C1 segment of cervical spinal cord (tissue), 14 donors: ENCODE results near the gene MAP1A.

Experiments
- DNase-seq, 14 donors: peaks; one replicate each; lab custom pipeline; 2025; lab: John Stamatoyannopoulos, UW

Gene MAP1A

DNA sequence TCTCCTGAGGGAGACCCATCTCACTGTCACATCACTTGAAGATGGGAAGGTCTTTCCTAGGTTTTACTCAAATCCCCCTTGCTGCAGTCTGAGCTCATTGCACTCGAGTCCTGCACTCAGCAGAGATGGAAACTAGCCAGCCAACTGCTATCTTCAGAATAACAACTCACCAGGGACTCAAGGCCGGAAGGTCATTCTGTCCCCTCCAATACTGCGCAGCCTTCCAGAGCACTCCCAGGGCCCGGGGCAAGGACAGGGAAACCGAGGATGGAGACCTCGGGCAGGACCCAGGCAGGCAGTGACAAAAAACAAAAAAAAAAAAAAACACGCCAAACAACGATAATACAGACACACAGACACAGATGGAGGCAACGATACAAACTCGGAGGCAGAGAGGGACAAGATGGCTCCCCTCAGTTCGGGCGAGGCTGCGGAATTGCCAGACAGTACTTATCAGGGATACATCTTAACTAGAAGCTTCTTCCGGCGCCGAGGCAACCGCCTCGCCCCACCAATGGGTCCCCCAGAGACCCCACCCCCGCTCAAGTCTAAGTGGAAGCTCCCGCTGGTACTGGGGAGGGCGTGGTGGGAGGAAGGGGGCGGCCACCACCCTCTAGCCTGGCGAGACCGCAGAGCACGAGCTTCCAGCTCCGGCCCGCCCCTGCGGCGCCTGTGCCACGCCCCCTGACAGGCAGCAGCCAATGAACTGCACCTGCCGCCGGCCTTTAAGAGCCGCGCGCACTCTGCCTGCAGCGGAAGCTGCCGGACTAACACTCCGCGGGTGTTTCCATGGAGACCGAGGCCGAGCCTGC lies 7.0 kb upstream of the MAP1A start:
- DNase-seq, result peak; percentile 70 to 99 (median 94)

DNA sequence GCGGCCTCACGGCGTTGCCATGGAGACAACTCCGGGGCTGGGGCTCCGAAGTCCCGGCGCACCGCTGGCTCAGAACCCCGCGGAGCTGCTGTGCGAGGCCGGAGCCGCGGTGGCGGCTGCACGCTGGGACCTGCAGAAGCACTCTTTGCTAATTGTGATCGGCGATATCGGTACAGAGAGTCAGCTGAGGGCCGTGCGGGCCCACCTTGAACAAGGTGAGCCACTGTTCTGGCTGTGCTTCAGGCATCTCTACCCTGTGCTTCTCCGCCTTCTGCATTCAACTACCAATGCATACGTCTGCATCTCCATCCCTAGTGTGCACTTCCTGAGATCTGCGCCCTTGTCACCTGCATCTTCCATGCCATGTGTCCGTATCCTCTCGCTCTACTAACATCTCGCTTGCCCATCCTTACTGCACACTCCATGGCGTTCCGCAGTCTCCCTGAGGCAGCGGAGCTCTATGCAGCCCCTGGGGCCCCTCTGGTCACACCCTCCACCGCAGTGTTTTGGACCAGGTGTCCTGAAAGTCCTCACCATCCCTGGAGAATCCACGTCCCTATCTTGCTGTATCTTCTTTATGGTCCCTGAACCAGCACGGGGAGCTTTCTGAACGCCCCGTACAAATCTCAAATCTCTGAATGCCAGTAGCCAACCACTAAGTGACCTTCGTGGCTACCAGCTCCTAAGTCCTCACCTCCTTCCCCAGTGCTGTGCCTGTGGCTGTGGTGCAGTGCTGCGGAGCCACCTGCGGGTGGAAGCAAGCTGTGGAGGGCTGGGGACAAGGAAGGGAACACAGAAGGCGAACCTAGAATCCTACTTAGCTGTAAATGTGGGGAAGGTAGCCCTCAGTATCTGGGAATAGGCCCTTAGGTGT lies 6.2 kb upstream of the MAP1A start:
- peak in 4 of 14 donors; percentile 26 to 59 (median 48) for DNase-seq

DNA sequence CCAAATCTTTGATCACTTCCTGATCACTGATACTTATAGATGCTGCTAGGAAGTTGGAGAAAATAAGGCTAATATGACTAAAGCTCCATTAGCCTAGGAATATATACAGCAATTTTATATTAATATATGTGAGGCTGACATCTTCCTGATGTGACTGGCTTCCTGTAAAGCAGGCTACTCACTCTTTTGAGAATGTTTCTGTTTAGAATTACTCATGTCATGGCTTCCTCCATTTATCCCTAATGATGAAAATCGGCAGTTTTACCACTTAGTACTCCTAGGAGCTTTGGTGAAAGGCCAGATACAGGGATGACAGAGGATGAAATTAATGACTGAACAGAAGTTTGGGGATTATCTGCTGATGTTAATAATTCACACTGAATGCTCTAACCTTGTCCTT lies 3.9 kb upstream of the MAP1A start:
- no peak for DNase-seq

DNA sequence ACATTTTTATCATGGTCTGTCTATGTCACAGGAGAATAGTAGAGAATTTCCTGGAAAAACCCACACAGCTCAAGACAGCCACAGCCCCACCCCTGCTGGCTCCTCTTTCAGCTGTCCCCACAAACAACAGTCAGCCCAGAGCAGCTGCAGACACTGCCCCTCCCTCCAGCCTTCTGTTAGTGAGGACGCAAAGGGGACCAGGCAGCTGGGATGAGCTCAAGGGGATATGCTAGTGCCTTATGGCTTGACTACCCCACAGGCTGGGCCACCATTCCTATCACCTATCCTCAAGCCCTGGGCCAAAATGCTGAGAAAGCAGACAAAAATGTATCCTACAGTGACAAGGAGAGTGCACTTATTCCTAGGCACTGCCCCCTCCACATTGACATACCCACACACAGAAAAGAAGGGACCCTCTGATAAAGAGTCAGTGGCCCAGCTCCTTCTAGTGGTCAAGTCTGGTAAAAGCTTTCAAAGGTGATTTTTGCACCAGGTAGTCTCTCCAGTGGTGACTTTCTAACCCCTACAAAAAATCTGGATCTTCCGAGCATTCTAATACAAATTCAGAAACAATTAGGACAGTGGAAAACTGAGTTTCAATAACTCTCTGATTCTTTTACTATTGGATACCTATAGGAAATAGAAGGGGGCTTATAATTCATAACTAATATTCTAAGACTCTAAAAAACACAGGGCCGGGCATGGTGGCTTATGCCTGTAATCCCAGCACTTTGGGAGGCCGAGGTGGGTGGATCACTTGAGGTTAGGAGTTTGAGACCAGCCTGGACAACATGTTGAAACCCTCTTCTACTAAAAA lies 3.0 kb upstream of the MAP1A start:
- DNase-seq, result peak in 11 of 14 donors; percentile 23 to 77 (median 61)

DNA sequence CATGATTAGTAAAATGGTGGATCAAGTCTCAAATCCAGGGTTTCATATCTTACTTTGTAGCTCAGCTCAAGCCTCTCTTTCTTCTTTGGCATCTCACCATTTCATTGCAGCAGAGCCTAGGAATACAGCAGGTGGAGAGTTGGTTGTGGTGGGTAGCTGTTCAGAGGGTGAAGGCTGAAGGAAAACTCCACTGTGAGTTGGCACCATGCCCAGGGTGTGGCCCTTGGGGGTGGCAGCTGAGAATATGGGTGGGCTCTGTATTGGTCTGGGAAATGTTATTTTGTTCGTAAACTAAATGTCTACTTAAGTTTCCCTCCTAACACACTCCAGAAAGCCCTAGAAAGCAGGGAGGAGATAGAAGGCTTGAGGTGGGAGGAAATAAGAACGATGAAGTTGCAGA lies 1.7 kb upstream of the MAP1A start:
- DNase-seq, result no peak

DNA sequence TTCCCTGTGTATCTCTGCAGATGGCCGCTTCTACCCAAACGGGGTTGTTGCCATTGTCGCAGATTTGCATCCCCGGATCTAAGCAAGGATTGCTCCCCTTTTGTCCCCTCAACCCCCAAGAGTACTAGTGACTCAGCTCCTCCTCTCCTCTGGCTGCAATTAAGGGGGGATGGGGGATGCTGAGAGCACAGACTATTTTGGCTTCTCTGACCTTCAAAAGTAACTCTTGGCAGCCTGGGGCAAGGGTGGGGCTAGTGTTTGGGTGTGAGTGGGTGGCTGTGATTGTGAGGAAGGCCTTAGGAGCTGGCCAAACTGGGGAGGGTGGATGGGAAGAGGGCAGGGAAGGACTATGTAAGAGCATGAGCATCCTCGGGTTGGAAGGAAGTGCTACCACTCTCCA lies 1.2 kb upstream of the MAP1A start:
- peak in 6 of 14 donors; percentile 23 to 59 (median 26) for DNase-seq

DNA sequence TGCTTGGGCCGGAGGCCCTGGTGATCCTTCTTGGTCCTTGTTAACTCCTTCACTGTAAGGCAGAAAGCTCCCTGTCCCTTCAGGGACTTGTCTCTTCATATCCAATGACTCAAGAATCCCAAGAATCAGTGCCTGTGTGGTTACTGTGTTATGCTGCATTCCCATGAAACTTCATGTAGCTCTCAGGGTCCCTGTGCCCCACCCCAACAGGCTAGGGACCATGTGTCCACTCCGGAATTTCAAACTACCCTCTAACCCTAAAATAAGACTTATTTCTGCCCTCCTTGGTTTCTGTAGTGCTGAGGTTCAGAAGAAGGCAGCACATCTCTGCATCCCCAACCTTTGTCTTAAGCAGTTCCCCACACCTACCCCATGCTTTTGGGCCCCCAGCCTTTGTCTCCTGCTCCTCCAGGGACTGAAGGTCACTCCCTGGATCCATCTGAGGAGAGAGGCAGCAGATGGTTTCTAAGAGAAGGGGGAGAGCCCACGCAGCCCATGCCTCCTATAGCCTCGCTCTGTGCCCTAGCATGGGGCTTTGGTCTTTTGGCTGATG lies 531 bp upstream of the MAP1A start:
- peak in 3 of 14 donors; percentile 63 to 70 (median 70) for DNase-seq

DNA sequence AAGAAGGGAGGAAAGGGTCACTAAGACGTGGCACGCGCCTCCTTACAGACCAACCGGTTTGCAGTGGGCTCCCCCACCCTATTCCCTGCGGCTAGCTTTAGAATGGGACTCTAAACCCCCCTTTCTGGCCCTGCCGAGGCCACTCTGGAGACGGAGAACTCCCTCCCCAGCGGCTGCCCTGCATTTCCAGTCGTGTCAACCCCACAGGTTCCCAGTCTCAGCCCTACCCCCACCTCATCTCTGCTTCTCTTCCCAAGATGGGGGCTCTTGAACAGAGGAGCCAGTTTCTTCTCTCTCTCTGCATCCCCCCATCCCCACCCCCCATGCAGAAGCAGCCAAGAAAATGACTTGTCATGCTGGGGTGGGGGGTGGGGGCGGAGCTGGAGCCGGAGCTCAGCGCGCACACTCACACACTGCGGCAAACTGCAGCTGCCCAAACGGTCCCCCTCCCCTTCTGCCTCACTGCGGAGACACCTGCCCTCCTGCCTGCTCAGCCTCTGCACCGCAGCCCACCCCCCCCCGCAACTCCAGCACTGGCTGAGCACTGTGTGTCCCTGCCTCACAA lies 871 bp downstream of the MAP1A start:
- peak in 12 of 14 donors; percentile 63 to 90 (median 78) for DNase-seq

DNA sequence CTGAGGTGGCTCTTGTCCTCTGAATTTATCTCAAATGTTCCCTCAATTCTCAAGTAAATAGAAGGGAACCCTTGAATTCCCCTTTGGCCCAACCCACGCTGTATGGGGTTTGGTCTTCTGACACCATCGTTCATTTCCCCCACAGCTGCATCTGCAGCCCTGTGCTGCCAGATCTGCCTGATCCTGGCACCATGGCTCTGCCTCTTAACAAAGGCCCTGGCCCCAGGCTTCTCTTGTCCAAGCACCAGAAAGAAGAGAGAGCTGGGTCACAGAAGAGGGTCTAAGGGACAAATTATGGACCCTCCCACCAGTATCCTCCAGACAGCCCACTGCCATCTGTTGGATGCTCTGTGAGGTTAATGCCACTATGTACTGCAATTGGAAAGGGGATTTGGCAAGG lies 1.8 kb downstream of the MAP1A start:
- DNase-seq, result peak in 8 of 14 donors; percentile 17 to 73 (median 46)

DNA sequence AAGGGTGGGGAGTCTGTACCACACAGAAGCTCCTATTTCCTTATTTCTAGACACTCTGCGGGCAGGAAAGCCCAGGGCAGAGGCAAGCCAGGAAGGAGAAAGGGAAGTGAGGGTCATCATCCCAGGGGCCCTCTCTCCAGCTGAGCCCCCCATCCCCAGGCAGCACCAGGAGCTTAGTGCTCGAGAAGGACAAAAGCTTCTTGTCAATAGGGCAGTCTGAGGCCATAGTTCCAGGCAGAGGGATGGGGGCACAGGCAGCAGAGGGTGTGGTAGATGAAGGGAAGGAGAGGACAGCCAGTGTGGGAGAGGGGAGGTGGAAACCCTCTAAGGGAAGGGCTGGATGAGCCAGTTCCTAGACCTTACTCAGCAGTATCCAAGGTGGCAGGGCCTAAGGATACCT lies 2.7 kb downstream of the MAP1A start:
- peak in 1 of 14 donors; percentile 30 for DNase-seq

DNA sequence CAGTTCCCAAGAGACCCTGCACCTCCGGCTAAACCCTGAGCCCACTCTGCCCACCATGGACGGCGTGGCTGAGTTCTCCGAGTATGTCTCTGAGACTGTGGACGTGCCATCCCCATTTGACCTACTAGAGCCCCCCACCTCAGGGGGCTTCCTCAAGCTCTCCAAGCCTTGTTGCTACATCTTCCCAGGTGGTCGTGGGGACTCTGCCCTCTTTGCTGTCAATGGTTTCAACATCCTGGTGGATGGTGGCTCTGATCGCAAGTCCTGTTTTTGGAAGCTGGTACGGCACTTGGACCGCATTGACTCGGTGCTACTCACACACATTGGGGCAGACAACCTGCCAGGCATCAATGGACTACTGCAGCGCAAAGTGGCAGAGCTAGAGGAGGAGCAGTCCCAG lies 4.0 kb downstream of the MAP1A start:
- no peak for DNase-seq

DNA sequence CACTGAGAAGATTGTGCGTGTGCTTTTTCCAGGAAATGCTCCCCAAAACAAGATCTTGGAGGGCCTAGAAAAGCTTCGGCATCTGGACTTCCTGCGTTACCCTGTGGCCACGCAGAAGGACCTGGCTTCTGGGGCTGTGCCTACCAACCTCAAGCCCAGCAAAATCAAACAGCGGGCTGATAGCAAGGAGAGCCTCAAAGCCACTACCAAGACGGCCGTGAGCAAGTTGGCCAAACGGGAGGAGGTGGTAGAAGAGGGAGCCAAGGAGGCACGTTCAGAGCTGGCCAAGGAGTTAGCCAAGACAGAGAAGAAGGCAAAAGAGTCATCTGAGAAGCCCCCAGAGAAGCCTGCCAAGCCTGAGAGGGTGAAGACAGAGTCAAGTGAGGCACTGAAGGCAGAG lies 4.8 kb downstream of the MAP1A start:
- DNase-seq, result no peak

DNA sequence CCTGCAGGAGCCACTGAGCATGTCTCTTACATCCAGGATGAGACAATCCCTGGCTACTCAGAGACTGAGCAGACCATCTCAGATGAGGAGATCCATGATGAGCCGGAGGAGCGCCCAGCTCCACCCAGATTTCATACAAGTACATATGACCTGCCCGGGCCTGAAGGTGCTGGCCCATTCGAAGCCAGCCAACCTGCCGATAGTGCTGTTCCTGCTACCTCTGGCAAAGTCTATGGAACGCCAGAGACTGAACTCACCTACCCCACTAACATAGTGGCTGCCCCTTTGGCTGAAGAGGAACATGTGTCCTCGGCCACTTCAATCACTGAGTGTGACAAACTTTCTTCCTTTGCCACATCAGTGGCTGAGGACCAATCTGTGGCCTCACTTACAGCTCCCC lies 6.2 kb downstream of the MAP1A start:
- DNase-seq, result no peak

DNA sequence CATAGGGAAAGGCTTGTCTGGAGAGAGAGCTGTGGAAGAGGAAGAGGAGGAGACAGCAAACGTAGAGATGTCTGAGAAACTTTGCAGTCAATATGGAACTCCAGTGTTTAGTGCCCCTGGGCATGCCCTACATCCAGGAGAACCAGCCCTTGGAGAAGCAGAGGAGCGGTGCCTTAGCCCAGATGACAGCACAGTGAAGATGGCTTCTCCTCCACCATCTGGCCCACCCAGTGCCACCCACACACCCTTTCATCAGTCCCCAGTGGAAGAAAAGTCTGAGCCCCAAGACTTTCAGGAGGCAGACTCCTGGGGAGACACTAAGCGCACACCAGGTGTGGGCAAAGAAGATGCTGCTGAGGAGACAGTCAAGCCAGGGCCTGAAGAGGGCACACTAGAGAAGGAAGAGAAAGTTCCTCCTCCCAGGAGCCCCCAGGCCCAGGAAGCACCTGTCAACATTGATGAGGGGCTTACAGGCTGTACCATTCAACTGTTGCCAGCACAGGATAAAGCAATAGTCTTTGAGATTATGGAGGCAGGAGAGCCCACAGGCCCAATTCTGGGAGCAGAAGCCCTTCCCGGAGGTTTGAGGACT lies 6.9 kb downstream of the MAP1A start:
- no peak for DNase-seq

DNA sequence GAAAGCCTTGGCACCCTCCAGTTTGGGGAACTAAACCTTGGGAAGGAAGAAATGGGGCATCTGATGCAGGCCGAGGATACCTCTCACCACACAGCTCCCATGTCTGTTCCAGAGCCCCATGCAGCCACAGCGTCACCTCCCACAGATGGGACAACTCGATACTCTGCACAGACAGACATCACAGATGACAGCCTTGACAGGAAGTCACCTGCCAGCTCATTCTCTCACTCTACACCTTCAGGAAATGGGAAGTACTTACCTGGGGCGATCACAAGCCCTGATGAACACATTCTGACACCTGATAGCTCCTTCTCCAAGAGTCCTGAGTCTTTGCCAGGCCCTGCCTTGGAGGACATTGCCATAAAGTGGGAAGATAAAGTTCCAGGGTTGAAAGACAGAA lies 7.7 kb downstream of the MAP1A start:
- no peak for DNase-seq

DNA sequence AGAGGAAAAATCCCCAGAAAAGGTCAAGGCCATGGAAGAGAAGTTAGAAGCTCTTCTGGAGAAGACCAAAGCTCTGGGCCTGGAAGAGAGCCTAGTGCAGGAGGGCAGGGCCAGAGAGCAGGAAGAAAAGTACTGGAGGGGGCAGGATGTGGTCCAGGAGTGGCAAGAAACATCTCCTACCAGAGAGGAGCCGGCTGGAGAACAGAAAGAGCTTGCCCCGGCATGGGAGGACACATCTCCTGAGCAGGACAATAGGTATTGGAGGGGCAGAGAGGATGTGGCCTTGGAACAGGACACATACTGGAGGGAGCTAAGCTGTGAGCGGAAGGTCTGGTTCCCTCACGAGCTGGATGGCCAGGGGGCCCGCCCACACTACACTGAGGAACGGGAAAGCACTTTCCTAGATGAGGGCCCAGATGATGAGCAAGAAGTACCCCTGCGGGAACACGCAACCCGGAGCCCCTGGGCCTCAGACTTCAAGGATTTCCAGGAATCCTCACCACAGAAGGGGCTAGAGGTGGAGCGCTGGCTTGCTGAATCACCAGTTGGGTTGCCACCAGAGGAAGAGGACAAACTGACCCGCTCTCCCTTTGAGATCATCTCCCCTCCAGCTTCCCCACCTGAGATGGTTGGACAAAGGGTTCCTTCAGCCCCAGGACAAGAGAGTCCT lies 9.0 kb downstream of the MAP1A start:
- DNase-seq, result peak in 1 of 14 donors; percentile 7

DNA sequence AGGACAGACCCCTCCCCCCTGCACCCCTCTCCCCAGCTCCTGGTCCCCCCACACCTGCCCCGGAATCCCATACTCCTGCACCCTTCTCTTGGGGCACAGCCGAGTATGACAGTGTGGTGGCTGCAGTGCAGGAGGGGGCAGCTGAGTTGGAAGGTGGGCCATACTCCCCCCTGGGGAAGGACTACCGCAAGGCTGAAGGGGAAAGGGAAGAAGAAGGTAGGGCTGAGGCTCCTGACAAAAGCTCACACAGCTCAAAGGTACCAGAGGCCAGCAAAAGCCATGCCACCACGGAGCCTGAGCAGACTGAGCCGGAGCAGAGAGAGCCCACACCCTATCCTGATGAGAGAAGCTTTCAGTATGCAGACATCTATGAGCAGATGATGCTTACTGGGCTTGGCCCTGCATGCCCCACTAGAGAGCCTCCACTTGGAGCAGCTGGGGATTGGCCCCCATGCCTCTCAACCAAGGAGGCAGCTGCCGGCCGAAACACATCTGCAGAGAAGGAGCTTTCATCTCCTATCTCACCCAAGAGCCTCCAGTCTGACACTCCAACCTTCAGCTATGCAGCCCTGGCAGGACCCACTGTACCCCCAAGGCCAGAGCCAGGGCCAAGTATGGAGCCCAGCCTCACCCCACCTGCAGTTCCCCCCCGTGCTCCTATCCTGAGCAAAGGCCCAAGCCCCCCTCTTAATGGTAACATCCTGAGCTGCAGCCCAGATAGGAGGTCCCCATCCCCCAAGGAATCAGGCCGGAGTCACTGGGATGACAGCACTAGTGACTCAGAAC lies 9.8 kb downstream of the MAP1A start:
- no peak for DNase-seq

DNA sequence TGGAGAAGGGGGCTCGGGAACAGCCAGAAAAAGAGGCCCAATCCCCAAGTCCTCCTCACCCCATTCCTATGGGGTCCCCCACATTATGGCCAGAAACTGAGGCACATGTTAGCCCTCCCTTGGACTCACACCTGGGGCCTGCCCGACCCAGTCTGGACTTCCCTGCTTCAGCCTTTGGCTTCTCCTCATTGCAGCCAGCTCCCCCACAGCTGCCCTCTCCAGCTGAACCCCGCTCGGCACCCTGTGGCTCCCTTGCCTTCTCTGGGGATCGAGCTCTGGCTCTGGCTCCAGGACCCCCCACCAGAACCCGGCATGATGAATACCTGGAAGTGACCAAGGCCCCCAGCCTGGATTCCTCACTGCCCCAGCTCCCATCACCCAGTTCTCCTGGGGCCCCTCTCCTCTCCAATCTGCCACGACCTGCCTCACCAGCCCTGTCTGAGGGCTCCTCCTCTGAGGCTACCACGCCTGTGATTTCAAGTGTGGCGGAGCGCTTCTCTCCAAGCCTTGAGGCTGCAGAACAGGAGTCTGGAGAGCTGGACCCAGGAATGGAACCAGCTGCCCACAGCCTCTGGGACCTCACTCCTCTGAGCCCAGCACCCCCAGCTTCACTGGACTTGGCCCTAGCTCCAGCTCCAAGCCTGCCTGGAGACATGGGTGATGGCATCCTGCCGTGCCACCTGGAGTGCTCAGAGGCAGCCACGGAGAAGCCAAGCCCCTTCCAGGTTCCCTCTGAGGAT lies 10.6 kb downstream of the MAP1A start:
- DNase-seq, result peak in 1 of 14 donors; percentile 8
